GM21576 (cell line): ENCODE measurements around the gene MAPK8IP3.
"Not testable (repeated sequence)": the region's sequence is repeated elsewhere in the genome, so short reads cannot be mapped to it uniquely, and the experiment has no call there.

Experiments
- ATAC-seq: cut with Tn5 transposase; IDR thresholded peaks from one replicate; pipeline ENCODE4 v1.9.1; 2021; ENCODE audit warnings: mild to moderate bottlenecking, moderate library complexity; ENCODE audit not compliant: unreplicated experiment

Gene MAPK8IP3

DNA sequence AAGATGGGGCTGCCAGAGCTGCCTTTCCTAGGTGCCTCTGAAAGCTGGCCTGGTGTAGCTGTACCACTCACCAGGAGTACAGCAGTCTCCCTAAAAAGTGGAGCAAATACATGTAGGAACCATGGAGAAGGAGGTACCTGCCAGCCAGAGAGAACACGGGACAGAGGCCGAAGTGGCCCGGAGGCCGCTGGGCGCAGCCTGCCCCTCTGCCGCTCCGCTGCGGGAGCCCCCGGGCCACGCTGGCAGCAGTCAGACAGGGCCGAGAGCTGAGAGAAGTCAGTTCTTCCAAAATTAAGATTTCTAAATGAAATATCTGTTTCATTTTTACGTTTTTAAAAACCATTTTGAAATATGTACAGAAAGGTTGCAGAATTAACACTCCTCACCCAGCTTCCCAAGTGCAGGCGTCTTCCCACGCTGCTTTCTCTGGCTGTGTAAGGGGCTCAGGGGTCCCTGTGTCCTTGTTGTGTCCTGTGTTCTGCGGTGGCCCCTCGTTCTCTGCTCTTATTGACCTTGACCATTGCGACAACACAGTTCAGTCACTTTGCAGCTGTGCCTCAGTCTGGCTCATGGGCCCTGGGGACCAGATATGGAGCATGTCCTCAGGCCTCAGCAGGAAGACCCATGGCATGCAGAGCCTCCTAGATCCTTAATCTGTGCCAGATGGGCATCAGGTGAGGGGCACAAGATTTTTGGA, 5.0 kb downstream of the MAPK8IP3 start:
- no peak for ATAC-seq

DNA sequence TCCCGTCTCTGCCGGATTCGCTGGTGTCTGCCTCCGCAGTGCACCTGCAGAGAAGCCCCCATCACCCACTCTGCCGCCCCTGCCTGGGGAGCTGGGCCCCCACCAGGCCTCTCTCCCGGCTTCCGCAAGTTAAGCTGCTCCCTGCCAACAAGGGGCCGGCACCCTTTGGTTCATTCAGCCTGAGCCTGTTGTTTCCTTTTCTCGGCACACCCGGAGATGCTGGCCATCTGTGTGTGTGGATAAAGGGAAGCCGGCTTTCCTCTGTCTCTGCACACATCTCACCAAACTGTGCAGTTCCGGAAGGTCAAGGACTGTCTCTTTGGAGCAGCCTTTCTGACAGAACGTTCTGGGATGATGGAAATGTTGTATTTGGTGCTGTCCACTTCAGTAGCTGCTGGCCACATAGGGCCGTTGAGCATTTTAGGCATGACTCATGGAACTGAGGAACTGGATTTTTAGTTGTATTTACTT, 6.8 kb downstream of the MAPK8IP3 start:
- ATAC-seq: no peak

DNA sequence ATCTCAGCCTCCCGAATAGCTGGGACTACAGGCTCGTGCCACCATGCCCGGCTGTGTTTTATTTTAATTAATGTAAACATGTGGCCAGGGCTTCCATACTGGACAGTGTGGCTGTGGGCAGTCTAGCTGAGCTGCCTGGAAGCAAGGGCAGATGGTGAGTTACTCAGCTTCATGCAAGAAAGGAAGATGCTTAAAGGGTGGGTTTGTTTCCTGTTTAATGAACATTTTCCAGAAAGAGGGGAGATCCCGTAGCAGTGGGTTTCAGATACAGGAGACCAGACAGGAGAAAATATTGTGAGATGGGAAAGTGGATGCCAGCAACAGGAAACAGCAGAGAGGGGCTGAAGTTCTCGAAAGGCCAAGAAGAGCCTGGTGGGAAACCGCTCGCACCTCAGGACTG, 7.3 kb downstream of the MAPK8IP3 start:
- no peak for ATAC-seq

DNA sequence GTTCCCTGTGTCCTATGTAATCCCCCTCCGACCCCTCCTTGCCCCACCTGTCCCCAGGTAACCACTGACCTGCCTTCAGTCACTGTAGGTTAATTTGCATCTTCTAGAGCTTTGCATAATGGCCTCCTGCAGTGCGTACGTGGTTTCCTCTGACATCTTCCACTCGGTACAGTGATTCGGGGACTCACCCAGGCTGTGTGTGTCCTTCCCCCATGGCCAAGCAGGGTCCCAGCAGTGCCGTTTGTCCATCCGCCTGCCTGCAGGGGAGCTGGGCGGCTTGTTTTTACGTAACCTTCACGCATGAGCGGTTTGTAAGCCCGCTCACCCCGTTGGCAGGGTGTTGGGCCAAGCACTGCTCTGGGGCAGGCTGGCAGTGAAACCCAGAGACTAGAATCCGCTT, 7.9 kb downstream of the MAPK8IP3 start:
- ATAC-seq: no peak

DNA sequence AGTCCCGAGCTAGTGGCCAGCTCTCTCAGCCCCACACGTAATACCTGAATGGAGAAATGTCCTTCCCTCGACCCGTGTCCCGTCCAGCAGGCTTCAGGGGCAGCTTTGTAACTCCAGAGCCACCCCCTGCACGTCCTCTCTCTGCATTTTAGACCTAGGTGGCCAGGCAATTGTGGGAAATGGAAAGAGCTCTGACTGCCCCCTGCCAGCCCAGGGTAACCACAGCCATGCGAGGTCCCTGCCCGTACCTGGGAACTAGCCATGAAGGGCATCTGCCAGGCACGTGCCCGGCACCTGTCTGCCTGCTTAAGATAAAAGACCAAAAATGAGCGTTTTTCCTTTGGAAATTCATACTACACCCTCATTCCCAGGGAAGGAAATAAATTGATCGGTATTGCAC, 9.2 kb downstream of the MAPK8IP3 start:
- no peak for ATAC-seq

DNA sequence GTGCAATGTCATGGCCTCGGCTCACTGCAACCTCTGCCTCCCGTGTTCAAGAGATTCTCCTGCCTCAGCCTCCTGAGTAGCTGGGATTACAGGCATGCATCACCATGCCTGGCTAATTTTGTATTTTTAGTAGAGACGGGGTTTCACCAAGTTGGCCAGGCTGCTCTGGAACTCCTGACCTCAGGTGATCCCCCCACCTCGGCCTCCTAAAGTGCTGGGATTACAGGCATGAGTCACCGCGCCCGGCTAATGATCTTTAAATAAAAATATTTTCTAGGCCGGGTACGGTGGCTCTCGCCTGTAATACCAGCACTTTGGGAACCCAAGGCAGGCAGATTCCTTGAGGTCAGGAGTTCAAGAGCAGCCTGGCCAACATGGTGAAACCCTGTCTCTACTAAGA, 12.2 kb downstream of the MAPK8IP3 start:
- ATAC-seq: not testable (repeated sequence)

DNA sequence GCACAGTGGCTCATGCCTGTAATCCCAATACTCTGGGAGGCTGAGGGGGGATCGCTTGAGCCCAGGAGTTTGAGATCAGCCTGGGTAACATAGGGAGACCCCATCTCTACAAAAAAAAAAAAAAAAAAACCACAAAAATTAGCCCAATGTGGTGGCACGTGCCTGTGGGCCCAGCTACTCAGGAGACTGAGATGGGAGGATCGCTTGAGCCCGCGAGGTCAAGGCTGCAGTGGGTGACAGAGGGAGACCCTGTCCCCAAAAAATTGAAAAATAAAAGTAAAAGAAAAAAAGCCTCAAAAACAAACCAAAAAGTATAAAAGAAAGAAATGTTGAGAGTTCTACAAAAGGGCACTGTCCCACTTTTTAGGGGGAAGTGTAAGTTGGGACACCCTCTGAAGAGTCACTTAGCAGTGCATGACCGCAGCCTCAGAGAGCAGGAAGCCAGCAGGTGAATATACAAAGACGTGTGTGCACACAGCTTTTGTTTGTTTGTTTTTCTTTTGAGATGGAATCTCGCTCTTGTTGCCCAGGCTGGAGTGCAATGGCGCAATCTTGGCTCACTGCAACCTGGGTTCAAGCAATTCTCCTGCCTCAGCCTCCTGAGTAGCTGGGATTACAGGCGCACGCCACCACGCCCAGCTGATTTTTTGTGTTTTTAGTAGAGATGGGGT, 13.7 kb downstream of the MAPK8IP3 start:
- not testable (repeated sequence) for ATAC-seq

DNA sequence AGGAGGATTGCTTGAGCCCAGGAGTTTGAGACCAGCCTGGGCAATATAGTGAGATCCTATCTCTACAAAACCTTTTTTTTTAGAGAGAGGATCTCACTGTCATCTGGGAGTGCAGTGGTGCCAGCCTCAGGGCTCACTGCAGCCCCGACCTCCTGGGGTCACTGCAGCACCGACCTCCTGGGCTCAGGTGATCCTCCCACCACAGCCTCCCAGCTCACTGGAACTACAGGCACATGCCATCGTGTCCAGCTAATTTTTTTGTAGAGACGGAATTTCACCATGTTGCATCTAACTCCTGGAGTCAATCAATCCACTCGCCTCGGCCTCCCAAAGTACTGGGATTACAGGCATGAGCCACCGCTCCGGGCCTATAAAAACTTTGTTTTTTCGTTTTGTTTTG, 15.4 kb downstream of the MAPK8IP3 start:
- ATAC-seq: no peak

DNA sequence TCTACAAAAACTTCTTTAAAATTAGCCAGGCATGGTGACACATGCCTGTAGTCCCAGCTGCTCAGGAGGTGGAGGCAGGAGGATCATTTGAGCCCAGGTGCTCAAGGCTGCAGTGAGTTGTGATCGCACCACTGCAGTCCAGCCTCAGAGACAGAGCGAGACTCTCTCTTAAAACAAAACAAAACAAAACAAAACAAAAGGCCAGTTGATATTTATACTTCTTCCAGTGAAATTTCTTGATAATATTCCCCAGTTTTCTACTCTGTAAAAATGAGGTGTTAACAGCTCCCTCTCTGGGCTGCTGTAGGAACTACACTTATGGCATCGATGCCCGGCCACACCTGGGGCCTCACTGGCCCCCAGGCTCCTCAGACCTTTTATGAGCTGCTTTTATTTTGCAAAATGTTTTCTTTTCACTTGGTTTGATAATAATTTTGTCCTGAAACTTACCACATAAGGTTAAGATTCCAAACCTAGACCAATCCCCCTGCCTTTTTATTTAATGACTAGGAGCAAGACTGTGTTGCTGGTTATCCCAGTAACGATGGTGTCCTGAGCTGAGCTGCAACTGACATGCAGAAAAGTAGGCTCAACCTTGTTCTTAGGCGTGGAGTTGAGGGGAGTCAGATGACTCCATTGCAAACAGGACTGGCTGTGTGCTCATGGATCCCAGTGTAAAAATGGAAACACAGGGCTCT, 17.6 kb downstream of the MAPK8IP3 start:
- no peak for ATAC-seq

DNA sequence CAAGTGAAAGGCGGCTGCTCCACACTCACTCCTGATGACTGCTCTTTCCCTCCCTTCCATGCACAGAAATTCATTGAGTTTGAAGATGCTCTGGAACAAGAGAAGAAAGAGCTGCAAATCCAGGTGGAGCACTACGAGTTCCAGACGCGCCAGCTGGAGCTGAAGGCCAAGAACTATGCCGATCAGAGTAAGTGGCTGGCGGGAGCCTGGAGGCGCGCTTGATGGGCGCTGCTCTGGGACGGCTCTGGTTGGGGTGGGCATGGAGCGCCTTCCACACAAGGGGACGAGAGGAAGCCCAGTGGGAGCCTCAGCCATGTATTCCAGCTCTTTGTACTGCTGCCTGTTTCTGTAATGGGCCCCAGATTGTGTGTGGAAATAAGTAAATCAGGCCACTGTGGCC, 18.5 kb downstream of the MAPK8IP3 start:
- ATAC-seq: no peak

DNA sequence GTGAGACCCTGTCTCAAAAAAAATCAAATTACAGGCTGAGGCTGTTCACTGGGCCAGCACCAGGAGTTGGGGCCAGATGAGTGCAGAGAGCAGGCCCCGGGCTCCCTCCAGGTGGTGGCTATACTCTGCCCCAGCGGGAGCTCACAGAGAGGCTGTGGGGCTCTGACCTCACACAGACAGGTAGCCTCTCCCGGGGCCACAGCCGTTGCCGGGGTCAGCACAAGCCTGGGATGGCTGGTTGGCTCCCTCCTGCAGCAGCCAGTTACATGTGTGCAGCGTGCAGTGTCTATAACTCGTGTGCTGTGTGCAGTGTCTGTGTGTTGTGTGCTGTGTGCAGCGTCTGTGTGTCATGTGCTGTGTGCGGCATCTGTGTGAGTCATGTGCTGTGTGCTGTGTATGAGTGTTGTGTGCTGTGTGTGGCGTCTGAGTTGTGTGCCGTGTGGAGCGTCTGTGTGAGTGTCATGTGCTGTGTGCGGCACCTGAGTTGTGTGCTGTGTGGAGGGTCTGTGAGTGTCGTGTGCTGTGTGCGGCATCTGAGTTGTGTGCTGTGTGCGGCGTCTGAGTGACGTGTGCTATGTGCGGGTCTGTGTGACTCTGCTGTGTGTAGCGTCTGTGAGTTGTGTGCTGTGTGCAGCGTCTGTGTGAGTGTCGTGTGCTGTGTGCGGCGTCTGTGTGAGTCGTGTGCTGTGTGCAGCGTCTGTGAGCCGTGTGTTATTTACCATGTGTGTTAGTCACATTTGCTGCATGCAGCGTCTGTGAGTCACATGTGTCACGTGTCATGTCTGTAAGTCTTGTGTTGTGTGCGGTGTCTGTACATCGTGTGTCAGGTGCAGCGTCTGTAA, 20.9 kb downstream of the MAPK8IP3 start:
- no peak for ATAC-seq

DNA sequence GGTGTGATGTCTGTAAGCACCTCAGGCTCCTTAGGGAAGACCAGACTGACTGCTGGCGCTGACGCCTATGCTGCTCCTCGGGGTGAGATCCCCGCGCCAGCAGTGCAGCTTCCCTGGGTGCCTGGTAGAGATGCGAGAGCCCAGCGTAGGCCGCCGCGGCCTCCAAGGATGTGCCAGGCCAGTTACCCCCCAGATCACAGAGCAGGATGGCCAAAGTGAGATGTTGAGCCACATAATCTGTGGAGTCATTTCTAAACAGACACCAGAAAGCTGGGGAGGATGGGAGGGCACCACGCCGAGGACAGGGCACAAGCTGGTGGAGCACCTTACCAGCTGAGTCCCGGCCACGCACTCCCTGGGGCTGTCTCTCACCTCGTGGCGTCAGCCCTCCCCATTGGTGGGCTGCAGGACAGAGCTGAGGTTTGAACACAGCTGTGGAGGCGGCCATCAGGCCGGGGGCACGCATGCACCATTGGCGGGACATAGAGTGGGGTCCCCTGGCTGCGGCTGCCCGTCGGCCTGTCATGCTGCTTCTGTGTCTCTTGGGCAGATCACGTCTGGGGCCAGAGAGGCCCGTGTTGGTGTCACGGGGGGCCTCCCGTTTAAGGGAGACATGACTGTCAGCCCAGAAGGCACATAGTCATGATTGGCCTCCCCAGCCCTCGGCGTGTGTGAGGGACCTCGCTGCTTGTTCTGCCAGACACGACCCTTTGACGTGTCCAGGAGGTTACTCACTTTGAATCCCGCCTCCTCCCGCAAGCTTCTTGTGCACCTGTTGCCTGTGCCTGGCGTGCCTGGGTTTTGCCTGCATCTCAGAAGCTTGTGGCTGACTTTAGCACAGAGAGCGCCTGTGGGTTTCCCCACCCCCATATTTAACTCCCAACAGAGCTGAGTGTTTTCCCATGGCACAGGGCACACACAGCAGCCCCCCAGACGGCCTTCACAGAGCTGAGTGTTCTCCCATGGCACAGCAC, 21.9 kb downstream of the MAPK8IP3 start:
- no peak for ATAC-seq

DNA sequence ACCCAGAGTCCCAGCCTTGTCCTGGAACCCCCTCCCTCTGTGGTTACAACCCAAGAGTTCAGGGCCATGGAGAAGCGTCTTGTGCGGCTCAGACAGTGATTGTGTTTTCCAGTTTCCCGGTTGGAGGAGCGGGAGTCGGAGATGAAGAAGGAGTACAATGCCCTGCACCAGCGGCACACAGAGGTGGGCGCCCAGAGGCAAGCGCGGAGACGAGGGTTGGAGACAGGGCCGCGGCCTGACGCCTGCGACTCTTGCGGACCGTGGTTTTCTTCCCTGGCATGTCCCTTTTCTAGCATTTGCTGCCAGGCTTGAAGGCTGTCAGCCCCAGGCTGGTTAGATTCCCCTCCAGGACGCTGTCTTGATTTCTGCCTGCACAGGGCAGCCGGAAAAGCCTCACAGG, 23.0 kb downstream of the MAPK8IP3 start:
- ATAC-seq: no peak

DNA sequence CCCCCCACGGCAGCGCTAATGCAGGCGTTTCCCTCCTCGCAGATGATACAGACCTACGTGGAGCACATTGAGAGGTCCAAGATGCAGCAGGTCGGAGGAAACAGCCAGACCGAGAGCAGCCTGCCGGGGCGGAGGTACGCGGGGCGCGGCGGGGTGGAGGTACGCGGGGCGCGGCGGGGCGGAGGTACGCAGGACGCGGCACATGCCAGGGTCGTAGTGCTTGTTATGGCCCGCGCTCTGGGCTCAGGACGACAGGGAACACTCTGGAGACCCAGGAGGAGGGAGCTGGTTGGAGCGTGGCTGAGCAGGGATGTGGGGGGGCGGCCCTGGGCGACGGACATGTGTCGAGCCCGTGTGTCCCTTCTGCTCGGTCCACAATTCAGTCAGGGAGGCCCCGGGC, 23.4 kb downstream of the MAPK8IP3 start:
- ATAC-seq: no peak

DNA sequence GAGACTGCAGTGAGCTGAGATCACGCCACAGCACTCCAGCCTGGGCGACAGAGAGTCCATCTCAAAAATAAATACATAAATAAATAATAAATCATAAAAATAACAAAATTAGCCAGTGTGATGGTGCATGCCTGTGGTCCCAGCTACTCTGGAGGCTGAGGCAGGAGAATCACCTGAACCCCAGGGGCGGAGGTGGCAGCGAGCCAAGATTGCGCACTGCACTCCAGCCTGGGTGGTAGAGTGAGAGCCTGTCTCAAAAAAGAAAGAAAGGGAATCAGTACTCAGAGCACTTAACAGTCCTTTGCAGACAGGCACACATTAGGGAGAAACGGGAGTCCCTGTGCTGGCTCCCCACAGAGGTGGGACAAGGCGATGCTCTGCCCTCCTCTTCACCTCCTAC, 25.1 kb downstream of the MAPK8IP3 start:
- no peak for ATAC-seq

DNA sequence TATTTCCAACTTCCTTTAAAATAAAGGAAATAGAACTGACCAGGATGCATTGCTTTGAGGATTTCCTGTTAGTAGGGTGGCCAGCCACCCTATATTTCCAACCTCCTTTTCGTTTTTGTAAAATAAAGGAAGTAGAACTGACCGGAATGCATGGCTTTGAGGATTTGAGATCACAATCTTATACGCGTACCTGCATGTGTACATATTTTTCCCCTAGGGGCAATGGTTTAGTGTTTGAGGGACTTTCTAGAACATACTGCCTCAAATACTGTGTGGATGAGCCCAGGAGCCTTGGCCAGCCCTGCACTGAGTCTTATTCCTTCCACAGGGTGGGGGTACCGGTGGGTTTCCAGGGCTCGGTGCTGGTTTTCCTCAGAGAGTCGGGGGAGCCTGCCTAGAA, 25.6 kb downstream of the MAPK8IP3 start:
- no peak for ATAC-seq

DNA sequence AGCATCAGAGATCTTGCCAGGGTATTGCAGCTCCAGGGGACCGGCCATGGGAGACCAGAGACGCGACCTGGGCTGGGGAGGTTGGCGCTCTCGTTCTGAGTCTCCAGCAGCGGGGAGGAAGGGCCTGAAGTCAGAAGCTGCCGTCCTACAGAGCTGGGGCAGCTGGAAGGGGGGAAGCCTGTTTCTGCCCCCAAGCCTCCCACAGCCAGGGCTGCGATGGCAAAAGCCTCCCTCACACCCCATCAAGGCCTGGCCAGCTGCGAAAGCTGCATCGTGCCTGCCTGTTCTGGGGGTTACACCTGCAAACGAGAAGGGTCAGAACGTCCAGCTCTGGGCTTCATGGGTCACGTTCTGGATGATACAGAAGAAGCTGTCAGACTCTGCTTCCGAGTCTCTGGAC, 26.1 kb downstream of the MAPK8IP3 start:
- ATAC-seq: no peak

DNA sequence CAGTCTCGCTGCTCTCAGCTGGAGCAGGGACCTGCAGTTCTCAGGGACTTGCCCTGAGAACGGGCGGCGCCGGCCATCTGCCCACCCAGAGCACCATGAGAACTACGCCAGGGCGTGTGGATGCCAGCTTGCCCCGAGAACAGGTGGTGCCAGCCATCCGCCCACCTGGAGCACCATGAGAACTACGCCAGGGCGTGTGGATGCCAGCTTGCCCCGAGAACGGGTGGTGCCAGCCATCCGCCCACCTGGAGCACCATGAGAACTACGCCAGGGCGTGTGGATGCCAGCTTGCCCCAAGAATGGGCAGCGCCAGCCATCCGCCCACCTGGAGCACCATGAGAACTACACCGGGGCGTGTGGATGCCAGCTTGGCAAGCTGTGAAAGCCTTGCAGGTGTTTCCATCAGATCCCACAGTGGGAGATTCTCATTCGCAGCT, 26.6 kb downstream of the MAPK8IP3 start:
- ATAC-seq: not testable (repeated sequence)

DNA sequence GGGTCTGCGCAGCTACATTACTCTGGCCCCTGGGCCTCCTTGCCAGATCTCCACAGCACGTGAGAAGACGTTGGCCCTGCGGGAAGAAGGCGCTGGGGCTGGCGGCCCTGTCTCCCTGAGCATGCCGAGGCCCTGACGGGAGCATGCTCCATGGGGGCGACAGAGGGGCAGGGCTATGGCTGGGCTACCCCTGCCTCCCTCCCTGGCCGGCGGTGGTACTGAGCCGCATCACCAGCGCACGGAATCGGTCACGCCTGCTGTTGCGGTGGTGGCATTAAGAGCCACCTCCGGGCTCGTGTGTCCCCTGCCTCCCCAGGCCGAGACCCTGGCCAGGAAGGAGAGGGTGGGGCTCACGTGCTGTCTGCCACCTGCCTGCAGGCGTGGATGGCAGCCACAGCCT, 28.1 kb downstream of the MAPK8IP3 start:
- ATAC-seq: no peak

DNA sequence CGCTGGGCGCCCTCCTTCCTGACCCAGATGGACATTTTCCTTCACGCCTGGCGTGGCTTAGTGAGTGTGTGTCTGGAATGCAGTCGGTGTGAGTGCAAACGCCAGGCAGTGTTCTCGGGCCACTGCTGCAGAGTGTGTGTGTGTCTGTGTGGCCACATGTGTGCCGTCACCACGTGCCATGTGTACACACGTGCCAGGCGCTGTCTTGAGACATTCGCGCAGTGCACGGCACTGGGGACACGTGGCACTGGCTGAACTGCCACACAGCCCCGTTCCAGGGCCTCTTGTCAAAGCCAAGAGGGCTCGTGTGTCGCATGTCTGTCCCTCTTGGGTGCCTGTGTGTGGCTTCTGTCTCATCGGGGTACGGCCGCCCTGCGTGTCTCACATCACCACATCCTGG, 28.8 kb downstream of the MAPK8IP3 start:
- ATAC-seq: no peak
